GM12873 (cell line): ENCODE measurements around the gene WDR33.

ENCODE experiments used
- TF ChIP-seq, protein P1 (sequence below): IDR thresholded peaks from 2 replicates; pipeline ENCODE4 v1.5.1; 2012; ENCODE audit warnings: low read depth, mild to moderate bottlenecking, moderate library complexity, low read length, control low read depth; ENCODE audit not compliant: insufficient read depth; ENCODE audit errors: missing control alignments

The WDR33 gene

DNA sequence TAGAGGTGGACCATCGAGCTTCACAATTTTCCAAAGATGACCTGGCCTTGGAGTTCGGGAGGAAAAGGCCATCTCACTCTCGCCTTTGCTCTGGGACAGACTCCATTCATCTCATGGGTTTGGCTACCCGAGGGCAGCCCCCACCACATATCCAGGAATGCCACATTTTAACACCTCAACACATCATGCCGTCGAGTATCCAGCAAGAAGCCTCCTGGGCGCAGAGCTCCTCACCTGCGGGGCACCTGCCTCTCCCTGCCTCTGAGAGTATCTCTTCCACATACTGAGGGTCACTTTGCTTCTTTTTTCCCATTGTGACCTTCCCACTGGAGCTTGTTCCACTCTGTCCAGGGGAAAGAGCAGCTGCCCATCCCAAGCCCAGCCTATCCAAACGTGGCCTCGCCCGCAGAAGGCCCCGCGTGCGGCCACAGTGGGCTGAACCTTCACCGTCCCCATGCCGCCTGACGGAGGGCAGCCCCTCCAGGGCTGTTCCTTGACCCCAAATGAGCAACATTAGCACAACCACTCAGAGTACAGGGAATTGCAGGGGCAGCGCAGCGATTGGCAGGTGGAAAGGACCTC, 130.2 kb downstream of the WDR33 start:
- TF ChIP-seq, protein P1, sequence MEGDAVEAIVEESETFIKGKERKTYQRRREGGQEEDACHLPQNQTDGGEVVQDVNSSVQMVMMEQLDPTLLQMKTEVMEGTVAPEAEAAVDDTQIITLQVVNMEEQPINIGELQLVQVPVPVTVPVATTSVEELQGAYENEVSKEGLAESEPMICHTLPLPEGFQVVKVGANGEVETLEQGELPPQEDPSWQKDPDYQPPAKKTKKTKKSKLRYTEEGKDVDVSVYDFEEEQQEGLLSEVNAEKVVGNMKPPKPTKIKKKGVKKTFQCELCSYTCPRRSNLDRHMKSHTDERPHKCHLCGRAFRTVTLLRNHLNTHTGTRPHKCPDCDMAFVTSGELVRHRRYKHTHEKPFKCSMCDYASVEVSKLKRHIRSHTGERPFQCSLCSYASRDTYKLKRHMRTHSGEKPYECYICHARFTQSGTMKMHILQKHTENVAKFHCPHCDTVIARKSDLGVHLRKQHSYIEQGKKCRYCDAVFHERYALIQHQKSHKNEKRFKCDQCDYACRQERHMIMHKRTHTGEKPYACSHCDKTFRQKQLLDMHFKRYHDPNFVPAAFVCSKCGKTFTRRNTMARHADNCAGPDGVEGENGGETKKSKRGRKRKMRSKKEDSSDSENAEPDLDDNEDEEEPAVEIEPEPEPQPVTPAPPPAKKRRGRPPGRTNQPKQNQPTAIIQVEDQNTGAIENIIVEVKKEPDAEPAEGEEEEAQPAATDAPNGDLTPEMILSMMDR, result no peak

DNA sequence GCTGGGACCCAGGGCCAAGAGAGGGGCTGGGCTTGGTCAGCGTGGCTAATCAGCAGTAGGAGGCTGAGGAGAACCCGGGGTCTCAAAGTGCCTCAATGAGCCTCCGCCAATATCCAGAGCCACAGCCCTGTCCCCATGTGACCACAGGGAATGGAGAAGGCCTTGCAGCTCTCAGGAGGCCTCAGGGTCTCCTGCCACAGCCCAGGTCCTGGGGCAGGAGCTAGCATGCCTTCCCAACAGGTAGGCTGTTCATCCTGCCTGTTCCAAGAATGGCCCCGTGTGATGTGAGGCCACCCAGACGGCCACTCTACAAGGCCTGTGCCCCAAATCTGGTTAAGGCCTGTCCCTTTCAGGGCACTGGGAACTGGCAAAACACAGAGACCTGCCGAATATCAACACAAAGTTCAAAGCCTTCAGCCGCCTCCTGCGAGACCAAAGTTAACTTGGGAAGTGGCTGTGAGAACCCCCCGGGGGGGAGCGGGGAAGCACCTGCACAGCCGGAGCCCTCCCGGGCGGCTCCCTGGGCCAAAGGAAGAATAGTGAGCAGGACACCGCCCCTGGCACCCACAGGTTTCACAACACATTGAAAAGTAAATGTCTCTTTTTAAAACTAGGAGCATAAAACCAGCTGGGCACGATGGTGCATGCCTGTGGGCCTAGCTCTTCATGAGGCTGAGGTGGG, 131.2 kb downstream of the WDR33 start:
- TF ChIP-seq, protein P1, result no peak

DNA sequence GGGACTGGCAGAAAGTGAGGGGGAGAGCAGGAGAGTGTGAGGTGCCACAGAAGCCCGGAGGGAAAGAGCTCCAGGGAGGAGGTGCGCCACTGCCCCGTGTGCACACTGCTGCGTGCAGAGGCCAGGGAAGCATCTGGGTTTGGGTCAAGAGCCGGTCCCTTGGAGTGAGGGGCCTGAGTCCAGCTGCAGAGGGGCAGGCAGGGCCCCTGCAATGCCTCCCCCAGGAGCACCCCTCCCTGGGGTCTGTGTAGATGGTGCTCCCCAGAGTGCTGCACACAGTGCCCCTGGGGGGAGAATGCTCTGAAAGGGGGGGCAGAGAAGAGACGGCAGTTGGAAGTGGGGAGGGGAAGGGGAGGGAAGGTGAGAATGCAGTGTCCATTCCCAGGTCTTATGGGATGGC, 132.0 kb downstream of the WDR33 start:
- TF ChIP-seq, protein P1, result no peak

DNA sequence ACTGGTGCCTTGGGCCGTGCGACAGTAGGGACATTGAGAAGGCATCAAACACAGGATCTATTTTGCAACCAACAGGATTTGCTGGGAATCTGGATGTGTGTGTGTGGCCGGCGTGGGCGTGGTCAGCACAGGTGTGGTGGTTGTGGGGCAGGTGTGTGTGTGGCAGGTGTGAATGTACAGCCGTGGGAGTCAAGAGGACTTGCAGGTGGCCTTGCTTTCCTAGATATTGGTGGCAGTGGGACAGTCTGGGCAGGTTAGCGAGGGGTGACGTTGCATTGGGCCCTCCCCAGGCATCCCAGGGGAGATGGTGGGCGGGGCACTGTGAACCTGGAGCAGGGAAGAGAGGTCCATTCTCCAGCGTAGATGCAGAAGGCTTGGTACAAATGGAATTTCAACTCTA, 132.4 kb downstream of the WDR33 start:
- TF ChIP-seq, protein P1, result no peak

DNA sequence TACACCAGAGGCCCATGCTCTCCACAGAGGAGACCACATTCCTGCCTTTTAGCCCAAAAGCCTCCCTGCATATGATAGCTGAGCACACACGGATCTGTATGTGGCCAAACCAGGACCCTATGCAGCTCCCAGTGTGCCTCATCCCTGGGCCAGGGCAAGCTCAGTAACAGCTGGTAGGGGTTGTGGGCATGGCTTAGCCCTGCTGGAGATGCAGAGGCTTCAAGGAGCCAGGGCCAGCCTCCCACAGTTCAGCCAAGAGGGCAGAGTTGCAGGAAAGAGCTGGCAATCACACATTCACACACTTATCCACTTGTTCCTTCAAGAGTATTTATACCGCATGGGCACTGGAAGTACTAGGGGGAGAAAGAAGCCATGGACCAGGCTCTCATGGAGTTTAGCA, 134.1 kb downstream of the WDR33 start:
- TF ChIP-seq, protein P1, result no peak

DNA sequence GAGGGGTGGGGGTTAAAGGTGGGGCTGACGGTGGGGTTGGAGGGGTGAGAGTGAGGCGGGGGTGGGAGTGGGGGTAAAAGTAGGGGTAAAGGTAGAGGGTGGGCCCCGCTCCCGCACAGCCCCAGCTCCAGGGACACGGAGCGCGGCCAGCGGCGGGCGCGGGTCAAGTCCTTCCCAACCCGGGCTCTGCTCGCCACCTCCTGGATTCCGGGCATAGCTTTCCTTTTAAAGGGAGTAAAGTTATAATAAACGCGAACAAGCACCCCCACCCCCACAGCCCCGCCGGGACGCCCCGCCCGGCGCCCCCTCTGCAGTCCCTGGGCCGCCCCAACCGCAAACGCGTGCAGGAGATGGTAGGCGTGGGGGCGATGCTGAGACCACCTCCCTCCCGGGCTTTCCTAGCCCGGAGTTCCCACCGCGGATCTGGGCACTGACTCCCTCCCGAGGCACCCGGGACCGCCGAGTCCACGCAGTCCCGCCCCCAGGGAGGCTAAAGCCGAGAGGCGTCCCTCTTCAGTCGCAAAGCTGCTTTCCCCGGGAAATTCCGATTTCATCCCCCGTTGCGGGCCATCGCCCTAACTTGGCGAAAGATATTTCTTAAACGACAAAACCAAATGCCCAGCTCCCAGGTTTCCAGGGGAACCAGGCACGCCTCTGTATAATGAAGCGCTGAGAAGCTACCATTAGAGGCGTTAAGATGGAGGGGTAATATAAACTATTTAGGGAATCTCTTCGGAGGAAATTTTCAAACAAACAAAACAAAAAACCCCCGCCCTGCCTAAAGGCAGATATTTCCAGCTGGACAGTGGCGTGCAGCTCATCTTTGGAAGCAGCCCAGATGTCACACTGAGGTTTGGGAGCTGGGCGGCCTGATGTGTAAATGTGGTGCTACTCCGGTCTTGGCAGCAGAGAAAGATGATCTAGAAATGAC, 135.4 kb downstream of the WDR33 start, which contains the start of gene LIMS2:
TSS of gene LIMS2 (minus strand) at position 200 of the 931 bp plus-strand sequence. CDS start 506 bp downstream, outside the sequence.
- TF ChIP-seq, protein P1, result no peak
